Choroid plexus epithelial cell (primary cell): ENCODE results near the gene CCDC141.

Source experiments
- DNase-seq: peaks from one replicate; pipeline ENCODE4 v3.0.0-alpha.2; 2010; ENCODE audit warnings: low read depth
- H3K4me3 ChIP-seq: 2 replicates; pipeline ENCODE4 v1.5.1; 2011; ENCODE audit warnings: low read depth, mild to moderate bottlenecking, control low read depth, low read length, moderate library complexity
- TF ChIP-seq, protein P1 (sequence below): conservative IDR thresholded peaks from 2 replicates; pipeline ENCODE4 v1.5.1; 2011; ENCODE audit warnings: low read depth, mild to moderate bottlenecking, control low read depth, inconsistent platforms, low read length, moderate library complexity

CCDC141 gene

DNA sequence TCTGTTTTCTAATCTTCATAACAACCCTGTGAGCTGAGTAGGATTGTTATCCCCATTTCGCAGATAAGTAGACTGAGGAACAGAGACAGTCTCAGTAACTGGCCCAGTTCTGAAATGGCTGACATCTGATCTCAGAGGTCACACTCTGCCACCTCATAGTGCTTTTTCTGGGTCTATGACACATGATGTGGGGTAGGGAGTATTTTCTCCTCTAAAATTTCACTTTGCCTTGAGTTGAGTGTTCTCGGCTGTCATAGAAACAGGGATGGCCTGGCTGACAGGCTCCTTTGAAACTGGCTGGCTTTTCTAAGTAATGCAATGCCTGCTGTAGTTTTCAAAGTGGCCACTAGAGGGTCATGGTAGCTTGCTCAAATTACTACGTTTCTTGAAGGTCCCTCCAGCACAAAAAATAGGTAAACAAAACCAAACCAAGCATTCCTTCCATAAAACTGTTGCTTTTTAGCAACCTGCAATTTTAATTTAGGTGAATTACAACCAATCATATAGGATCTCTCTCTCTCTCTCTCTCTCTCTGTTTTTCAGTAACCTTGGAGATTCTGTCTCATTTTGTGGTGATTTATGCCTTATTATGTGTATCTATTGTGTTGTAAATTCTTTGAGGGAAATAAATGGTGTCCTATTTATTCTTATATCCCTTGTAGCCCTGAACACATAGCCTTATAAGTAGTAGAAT is 158.5 kb downstream of the CCDC141 start:
- no peak overlapping the region for H3K4me3 ChIP-seq
- DNase-seq = peak; percentile 86
- TF ChIP-seq, protein P1, sequence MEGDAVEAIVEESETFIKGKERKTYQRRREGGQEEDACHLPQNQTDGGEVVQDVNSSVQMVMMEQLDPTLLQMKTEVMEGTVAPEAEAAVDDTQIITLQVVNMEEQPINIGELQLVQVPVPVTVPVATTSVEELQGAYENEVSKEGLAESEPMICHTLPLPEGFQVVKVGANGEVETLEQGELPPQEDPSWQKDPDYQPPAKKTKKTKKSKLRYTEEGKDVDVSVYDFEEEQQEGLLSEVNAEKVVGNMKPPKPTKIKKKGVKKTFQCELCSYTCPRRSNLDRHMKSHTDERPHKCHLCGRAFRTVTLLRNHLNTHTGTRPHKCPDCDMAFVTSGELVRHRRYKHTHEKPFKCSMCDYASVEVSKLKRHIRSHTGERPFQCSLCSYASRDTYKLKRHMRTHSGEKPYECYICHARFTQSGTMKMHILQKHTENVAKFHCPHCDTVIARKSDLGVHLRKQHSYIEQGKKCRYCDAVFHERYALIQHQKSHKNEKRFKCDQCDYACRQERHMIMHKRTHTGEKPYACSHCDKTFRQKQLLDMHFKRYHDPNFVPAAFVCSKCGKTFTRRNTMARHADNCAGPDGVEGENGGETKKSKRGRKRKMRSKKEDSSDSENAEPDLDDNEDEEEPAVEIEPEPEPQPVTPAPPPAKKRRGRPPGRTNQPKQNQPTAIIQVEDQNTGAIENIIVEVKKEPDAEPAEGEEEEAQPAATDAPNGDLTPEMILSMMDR = peak; percentile 94

- TF ChIP-seq, protein P1 = no peak
- no peak for DNase-seq
- no peak overlapping the region for H3K4me3 ChIP-seq
These were observed 163.9 kb downstream of the CCDC141 start for GRCh38 chr2:178886006-178886405.

- no peak overlapping the region for H3K4me3 ChIP-seq
- no peak for DNase-seq
- TF ChIP-seq, protein P1 = no peak
These were observed 165.5 kb downstream of the CCDC141 start for GRCh38 chr2:178884440-178884839.

GRCh38 chr2:178882666-178883440 is 167.1 kb downstream of the CCDC141 start:
- TF ChIP-seq, protein P1 = no peak
- H3K4me3 ChIP-seq = no peak overlapping the region
- peak; percentile 72 for DNase-seq

DNA sequence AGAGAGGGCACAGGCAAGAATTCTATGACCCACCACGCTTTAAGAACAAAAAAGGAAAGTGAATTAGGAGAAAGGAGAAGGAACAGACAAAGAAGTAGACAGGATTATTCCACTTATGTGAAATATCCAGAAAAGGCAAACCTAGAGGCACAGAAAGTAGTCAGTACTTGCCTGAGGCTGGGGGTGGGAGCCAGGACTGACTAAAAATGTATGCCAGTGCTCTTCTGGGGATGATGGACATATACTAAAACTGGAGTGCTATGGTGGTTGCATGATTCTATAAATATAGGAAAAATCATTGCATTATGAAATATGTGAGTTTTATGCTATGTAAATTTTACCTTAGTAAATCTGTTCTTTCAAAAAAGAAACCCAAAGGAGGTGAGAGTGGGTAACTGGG is 168.9 kb downstream of the CCDC141 start:
- DNase-seq = no peak
- no peak overlapping the region for H3K4me3 ChIP-seq
- TF ChIP-seq, protein P1 = no peak

GRCh38 chr2:178880257-178880656 is 169.7 kb downstream of the CCDC141 start:
- H3K4me3 ChIP-seq = no peak overlapping the region
- TF ChIP-seq, protein P1 = no peak
- no peak for DNase-seq
